ENCODE measurements around the gene ZNF638. TPM values are rescaled to one million over a fixed set of nuclear protein-coding genes. Genes with fewer than 3 reads are reported as not detected.
"Not testable (repeated sequence)": the region's sequence is repeated elsewhere in the genome, so short reads cannot be mapped to it uniquely, and the experiment has no call there.

The ZNF638 gene
- total RNA-seq, 1 experiment from 2014 or later: 101 TPM

- H3K36me3 ChIP-seq (replicated peaks; ENCODE audit: control insufficient read depth, insufficient read depth, low read length): peaks cover 17% of the 10 kb centered on the region
These were observed 63.9 kb downstream of the ZNF638 start for GRCh38 chr2:71395471-71395870.

GRCh38 chr2:71402427-71402826 lies 70.8 kb downstream of the ZNF638 start:
- no peak overlapping the region for H3K4me3 ChIP-seq (ENCODE audit: insufficient read depth, low read depth, low read length)
- H3K36me3 ChIP-seq (replicated peaks; ENCODE audit: control insufficient read depth, insufficient read depth, low read length): peaks cover 21% of the 10 kb centered on the region
- no peaks in the 10 kb centered on the region for H3K27me3 ChIP-seq (ENCODE audit: control insufficient read depth, insufficient read depth, low read length)
- no peak for DNase-seq

More at GRCh38 chr2:71395471-71395870, 63.9 kb downstream of the ZNF638 start:
- DNase-seq: no peak
- no peaks in the 10 kb centered on the region for H3K27me3 ChIP-seq (ENCODE audit: control insufficient read depth, insufficient read depth, low read length)
- H3K4me3 ChIP-seq (ENCODE audit: insufficient read depth, low read depth, low read length): no peak overlapping the region

DNA sequence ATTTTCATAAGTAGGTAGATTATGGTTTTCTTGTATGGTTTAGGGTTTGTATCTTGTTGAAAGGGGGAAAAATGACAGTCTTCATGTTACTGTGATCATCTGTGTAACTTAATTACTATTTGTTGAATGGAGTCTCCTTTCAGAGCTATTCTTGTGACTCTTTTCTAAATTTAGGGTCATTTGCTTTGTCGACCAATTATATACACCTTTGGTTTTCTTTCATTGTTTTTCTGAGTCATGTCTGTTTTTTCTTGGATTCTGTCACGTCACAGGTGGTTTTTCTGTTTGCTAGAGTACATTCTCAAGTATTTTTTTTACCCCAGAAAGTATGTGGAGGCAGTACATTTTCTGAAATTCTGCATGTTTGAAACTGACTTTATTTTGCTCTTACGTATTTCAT lies 78.0 kb downstream of the ZNF638 start:
- no peak for DNase-seq
- H3K36me3 ChIP-seq (replicated peaks; ENCODE audit: control insufficient read depth, insufficient read depth, low read length): peaks cover 10% of the 10 kb centered on the region
- H3K4me3 ChIP-seq (ENCODE audit: insufficient read depth, low read depth, low read length): no peak overlapping the region

GRCh38 chr2:71410696-71411095 lies 79.1 kb downstream of the ZNF638 start:
- H3K36me3 ChIP-seq (replicated peaks; ENCODE audit: control insufficient read depth, insufficient read depth, low read length): peaks cover 6% of the 10 kb centered on the region
- H3K4me3 ChIP-seq (ENCODE audit: insufficient read depth, low read depth, low read length): no peak overlapping the region
- no peaks in the 10 kb centered on the region for H3K27me3 ChIP-seq (ENCODE audit: control insufficient read depth, insufficient read depth, low read length)
- DNase-seq: no peak

More for the DNA sequence above, 78.0 kb downstream of the ZNF638 start:
- no peaks in the 10 kb centered on the region for H3K27me3 ChIP-seq (ENCODE audit: control insufficient read depth, insufficient read depth, low read length)

DNA sequence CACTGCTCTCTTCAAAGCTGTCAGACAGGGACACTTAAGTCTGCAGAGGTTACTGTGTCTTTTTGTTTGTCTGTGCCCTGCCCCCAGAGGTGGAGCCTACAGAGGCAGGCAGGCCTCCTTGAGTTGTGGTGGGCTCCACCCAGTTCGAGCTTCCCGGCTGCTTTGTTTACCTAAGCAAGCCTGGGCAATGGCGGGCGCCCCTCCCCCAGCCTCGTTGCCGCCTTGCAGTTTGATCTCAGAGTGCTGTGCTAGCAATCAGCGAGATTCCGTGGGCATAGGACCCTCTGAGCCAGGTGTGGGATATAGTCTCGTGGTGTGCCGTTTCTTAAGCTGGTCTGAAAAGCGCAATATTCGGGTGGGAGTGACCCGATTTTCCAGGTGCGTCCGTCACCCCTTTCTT lies 85.3 kb downstream of the ZNF638 start:
- not testable (repeated sequence) for H3K27me3 ChIP-seq (ENCODE audit: control insufficient read depth, insufficient read depth, low read length); DNase-seq; H3K36me3 ChIP-seq (replicated peaks; ENCODE audit: control insufficient read depth, insufficient read depth, low read length)
- H3K4me3 ChIP-seq (ENCODE audit: insufficient read depth, low read depth, low read length): peak overlapping the region; percentile 31

DNA sequence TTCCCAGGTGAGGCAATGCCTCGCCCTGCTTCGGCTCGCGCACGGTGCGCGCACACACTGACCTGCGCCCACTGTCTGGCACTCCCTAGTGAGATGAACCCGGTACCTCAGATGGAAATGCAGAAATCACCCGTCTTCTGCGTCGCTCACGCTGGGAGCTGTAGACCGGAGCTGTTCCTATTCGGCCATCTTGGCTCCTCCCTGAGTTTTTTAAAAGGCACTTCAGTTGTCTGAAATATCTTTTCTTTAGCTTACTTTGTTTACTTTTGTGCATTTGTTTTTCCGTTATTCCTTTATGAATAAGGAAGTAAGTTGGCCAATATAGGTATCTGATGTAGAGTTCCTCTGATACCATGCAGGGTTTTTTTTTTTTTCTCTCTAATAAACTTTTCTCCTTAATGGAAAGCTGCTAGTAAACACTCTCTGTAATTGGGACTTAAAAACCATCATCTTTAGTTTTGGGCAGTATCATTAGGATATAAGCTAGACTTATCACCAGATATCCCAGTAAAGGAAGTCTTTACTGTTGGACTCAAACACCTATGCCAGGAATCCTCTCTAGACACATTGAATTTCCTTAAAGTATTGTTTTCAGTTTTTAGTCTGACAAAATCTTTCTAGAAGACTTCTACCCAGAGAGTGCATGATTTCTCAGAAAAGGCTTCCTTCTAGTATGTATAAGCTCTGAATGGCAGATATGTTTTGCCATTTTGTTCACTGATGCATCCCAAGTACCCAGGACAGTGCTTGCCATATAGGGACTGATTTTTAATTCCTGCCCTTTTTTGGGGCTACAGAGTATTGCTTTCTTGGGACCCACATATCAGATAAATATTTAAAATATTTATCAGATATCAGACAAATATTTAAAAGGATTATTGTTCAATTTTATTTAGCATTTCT lies 86.0 kb downstream of the ZNF638 start:
- Histone ChIP-seq H3K36me3 (replicated peaks; ENCODE audit: control insufficient read depth, insufficient read depth, low read length) (no peaks in the 10 kb centered on the region), H3K4me3 (ENCODE audit: insufficient read depth, low read depth, low read length) (peak overlapping the region; percentile 31), H3K27me3 (ENCODE audit: control insufficient read depth, insufficient read depth, low read length) (no peaks in the 10 kb centered on the region)
- DNase-seq: no peak

GRCh38 chr2:71419145-71419544 lies 87.6 kb downstream of the ZNF638 start:
- H3K27me3 ChIP-seq (ENCODE audit: control insufficient read depth, insufficient read depth, low read length): no peaks in the 10 kb centered on the region
- no peak for DNase-seq
- peaks cover 6% of the 10 kb centered on the region for H3K36me3 ChIP-seq (replicated peaks; ENCODE audit: control insufficient read depth, insufficient read depth, low read length)
- H3K4me3 ChIP-seq (ENCODE audit: insufficient read depth, low read depth, low read length): no peak overlapping the region

GRCh38 chr2:71419976-71420375 lies 88.4 kb downstream of the ZNF638 start:
- Histone ChIP-seq H3K27me3 (ENCODE audit: control insufficient read depth, insufficient read depth, low read length) (no peaks in the 10 kb centered on the region), H3K36me3 (replicated peaks; ENCODE audit: control insufficient read depth, insufficient read depth, low read length) (peaks cover 6% of the 10 kb centered on the region), H3K4me3 (ENCODE audit: insufficient read depth, low read depth, low read length) (no peak overlapping the region)
- no peak for DNase-seq

- H3K36me3 ChIP-seq (replicated peaks; ENCODE audit: control insufficient read depth, insufficient read depth, low read length): peaks cover 9% of the 10 kb centered on the region
- H3K27me3 ChIP-seq (ENCODE audit: control insufficient read depth, insufficient read depth, low read length): no peaks in the 10 kb centered on the region
- H3K4me3 ChIP-seq (ENCODE audit: insufficient read depth, low read depth, low read length): no peak overlapping the region
- DNase-seq: no peak
These were observed 91.2 kb downstream of the ZNF638 start for GRCh38 chr2:71422786-71423185.

DNA sequence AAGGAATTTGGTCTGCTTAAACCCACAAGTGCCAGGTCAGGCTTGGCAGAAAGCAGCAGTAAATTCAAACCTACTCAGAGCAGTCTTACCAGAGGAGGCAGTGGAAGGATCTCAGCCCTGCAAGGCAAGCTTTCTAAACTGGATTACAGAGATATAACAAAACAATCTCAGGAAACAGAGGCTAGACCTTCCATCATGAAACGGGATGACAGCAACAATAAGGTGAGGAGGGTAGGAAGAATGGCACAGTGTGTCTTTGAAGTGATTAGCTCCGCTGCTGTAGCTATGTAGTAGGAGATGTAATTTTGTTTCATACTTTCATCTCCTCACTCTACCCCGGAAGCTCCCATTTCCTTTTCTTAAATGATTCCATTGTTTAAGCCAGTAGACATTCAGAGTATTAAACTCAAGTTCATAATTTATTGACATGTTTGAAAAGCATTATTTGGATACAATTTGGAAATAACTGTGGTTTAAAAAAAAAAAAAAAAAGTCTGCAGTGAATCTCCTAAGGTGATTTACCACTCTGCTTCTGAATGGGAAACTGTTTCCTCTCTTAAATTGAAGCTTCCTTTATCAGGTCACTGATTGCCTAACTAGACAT lies 92.3 kb downstream of the ZNF638 start:
- Histone ChIP-seq H3K27me3 (ENCODE audit: control insufficient read depth, insufficient read depth, low read length) (no peaks in the 10 kb centered on the region), H3K36me3 (replicated peaks; ENCODE audit: control insufficient read depth, insufficient read depth, low read length) (peaks cover 10% of the 10 kb centered on the region)

DNA sequence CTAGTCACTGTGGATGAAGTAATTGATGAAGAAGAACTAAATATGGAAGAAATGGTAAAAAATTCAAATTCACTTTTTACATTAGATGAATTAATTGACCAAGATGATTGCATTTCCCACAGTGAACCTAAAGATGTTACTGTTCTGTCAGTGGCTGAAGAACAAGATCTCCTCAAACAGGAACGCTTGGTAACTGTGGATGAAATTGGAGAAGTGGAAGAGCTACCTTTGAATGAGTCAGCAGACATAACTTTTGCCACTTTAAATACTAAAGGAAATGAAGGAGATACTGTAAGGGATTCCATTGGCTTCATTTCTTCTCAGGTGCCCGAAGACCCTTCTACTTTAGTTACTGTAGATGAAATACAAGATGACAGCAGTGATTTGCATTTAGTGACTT lies 95.1 kb downstream of the ZNF638 start:
- DNase-seq: no peak
- Histone ChIP-seq H3K4me3 (ENCODE audit: insufficient read depth, low read depth, low read length) (no peak overlapping the region), H3K36me3 (replicated peaks; ENCODE audit: control insufficient read depth, insufficient read depth, low read length) (peaks cover 15% of the 10 kb centered on the region), H3K27me3 (ENCODE audit: control insufficient read depth, insufficient read depth, low read length) (no peaks in the 10 kb centered on the region)

More for the DNA sequence above, 92.3 kb downstream of the ZNF638 start:
- no peak for DNase-seq
- H3K4me3 ChIP-seq (ENCODE audit: insufficient read depth, low read depth, low read length): no peak overlapping the region

- H3K27me3 ChIP-seq (ENCODE audit: control insufficient read depth, insufficient read depth, low read length): no peaks in the 10 kb centered on the region
- H3K4me3 ChIP-seq (ENCODE audit: insufficient read depth, low read depth, low read length): no peak overlapping the region
- peaks cover 17% of the 10 kb centered on the region for H3K36me3 ChIP-seq (replicated peaks; ENCODE audit: control insufficient read depth, insufficient read depth, low read length)
- DNase-seq: no peak
These were observed 97.1 kb downstream of the ZNF638 start for GRCh38 chr2:71428472-71429383.

GRCh38 chr2:71445142-71445541 lies 113.6 kb downstream of the ZNF638 start:
- not testable (repeated sequence) for H3K4me3 ChIP-seq (ENCODE audit: insufficient read depth, low read depth, low read length); DNase-seq; H3K27me3 ChIP-seq (ENCODE audit: control insufficient read depth, insufficient read depth, low read length); H3K36me3 ChIP-seq (replicated peaks; ENCODE audit: control insufficient read depth, insufficient read depth, low read length)

GRCh38 chr2:71446505-71446904 lies 114.9 kb downstream of the ZNF638 start:
- no peaks in the 10 kb centered on the region for H3K36me3 ChIP-seq (replicated peaks; ENCODE audit: control insufficient read depth, insufficient read depth, low read length)
- no peaks in the 10 kb centered on the region; the same call in 1 of the 2 replicates for H3K27me3 ChIP-seq (ENCODE audit: control insufficient read depth, insufficient read depth, low read length)
- H3K4me3 ChIP-seq (ENCODE audit: insufficient read depth, low read depth, low read length): no peak overlapping the region
- no peak for DNase-seq
